ENCODE data around the gene RHO. TPM values are rescaled to one million over a fixed set of nuclear protein-coding genes. Genes with fewer than 3 reads are reported as not detected.

The RHO gene
- total RNA-seq, 2 experiments from 2014 or later: not detected

- H3K9me3 Mint-ChIP-seq: no peaks in the 10 kb centered on the region
- ATAC-seq (ENCODE audit: low read depth) (no peak), DNase-seq (no peak)
- no peak overlapping the region for H3K27ac Mint-ChIP-seq
- H3K4me1 Mint-ChIP-seq: peaks cover 4% of the 10 kb centered on the region
- H3K4me3 Mint-ChIP-seq: no peak overlapping the region
- no peaks in the 10 kb centered on the region for H3K36me3 Mint-ChIP-seq
- POLR2A ChIA-PET: no interaction called here
- H3K27me3 Mint-ChIP-seq: peaks cover 11% of the 10 kb centered on the region
Measured at GRCh38 chr3:129558772-129559564, 30.5 kb downstream of the RHO start.

GRCh38 chr3:129559565-129560079 lies 31.2 kb downstream of the RHO start:
- DNase-seq (no peak), ATAC-seq (ENCODE audit: low read depth) (no peak)
- Mint-ChIP-seq H3K4me1 (peaks cover 2% of the 10 kb centered on the region), H3K4me3 (no peak overlapping the region), H3K27ac (no peak overlapping the region), H3K27me3 (peaks cover 5% of the 10 kb centered on the region), H3K9me3 (no peaks in the 10 kb centered on the region), H3K36me3 (no peaks in the 10 kb centered on the region)
- POLR2A ChIA-PET: no interaction called here

- Mint-ChIP-seq H3K4me3 (no peak overlapping the region), H3K27me3 (no peaks in the 10 kb centered on the region), H3K4me1 (peaks cover 2% of the 10 kb centered on the region), H3K27ac (no peak overlapping the region), H3K9me3 (no peaks in the 10 kb centered on the region), H3K36me3 (no peaks in the 10 kb centered on the region)
- no peak for ATAC-seq (ENCODE audit: low read depth)
- POLR2A ChIA-PET: no interaction called here
- DNase-seq: no peak
Measured at GRCh38 chr3:129560269-129560787, 31.9 kb downstream of the RHO start.

GRCh38 chr3:129560911-129561594 lies 32.6 kb downstream of the RHO start:
- H3K27me3 Mint-ChIP-seq: no peaks in the 10 kb centered on the region
- H3K36me3 Mint-ChIP-seq: no peaks in the 10 kb centered on the region
- H3K9me3 Mint-ChIP-seq: no peaks in the 10 kb centered on the region
- no peak overlapping the region for H3K27ac Mint-ChIP-seq
- H3K4me1 Mint-ChIP-seq: peaks cover 2% of the 10 kb centered on the region
- POLR2A ChIA-PET: interaction anchor here (0.6 kb wide), 1 partner anchor 189 kb away, joined by 4 read pairs; no protein-coding TSS in a partner anchor
- no peak for DNase-seq
- ATAC-seq (ENCODE audit: low read depth): no peak
- H3K4me3 Mint-ChIP-seq: no peak overlapping the region

GRCh38 chr3:129561619-129562248 lies 33.3 kb downstream of the RHO start:
- no peaks in the 10 kb centered on the region for H3K9me3 Mint-ChIP-seq
- ATAC-seq (ENCODE audit: low read depth) (no peak), DNase-seq (no peak)
- no peak overlapping the region for H3K27ac Mint-ChIP-seq
- POLR2A ChIA-PET: interaction anchor here (0.6 kb wide), 1 partner anchor 189 kb away, joined by 4 read pairs; no protein-coding TSS in a partner anchor
- no peaks in the 10 kb centered on the region for H3K36me3 Mint-ChIP-seq
- no peaks in the 10 kb centered on the region for H3K27me3 Mint-ChIP-seq
- no peak overlapping the region for H3K4me3 Mint-ChIP-seq
- H3K4me1 Mint-ChIP-seq: peaks cover 2% of the 10 kb centered on the region

GRCh38 chr3:129562803-129563202 lies 34.4 kb downstream of the RHO start:
- ATAC-seq (ENCODE audit: low read depth) (no peak), DNase-seq (no peak)
- no peaks in the 10 kb centered on the region for H3K9me3 Mint-ChIP-seq
- H3K27me3 Mint-ChIP-seq: no peaks in the 10 kb centered on the region
- peaks cover 2% of the 10 kb centered on the region for H3K4me1 Mint-ChIP-seq
- no peak overlapping the region for H3K27ac Mint-ChIP-seq
- POLR2A ChIA-PET: no interaction called here
- no peaks in the 10 kb centered on the region for H3K36me3 Mint-ChIP-seq
- H3K4me3 Mint-ChIP-seq: no peak overlapping the region

- no peaks in the 10 kb centered on the region for H3K36me3 Mint-ChIP-seq
- no peak overlapping the region for H3K4me3 Mint-ChIP-seq
- DNase-seq (no peak), ATAC-seq (ENCODE audit: low read depth) (no peak)
- H3K9me3 Mint-ChIP-seq: no peaks in the 10 kb centered on the region
- H3K27me3 Mint-ChIP-seq: no peaks in the 10 kb centered on the region
- POLR2A ChIA-PET: no interaction called here
- no peak overlapping the region for H3K27ac Mint-ChIP-seq
- peaks cover 2% of the 10 kb centered on the region for H3K4me1 Mint-ChIP-seq
Measured at GRCh38 chr3:129563332-129563731, 34.9 kb downstream of the RHO start.

- Mint-ChIP-seq H3K27me3 (no peaks in the 10 kb centered on the region), H3K9me3 (no peaks in the 10 kb centered on the region), H3K27ac (no peak overlapping the region), H3K4me3 (no peak overlapping the region), H3K4me1 (peaks cover 2% of the 10 kb centered on the region), H3K36me3 (no peaks in the 10 kb centered on the region)
- POLR2A ChIA-PET: no interaction called here
- no peak for ATAC-seq (ENCODE audit: low read depth)
- no peak for DNase-seq
Measured at GRCh38 chr3:129563850-129564535, 35.6 kb downstream of the RHO start.

GRCh38 chr3:129564981-129565644 lies 36.7 kb downstream of the RHO start:
- Mint-ChIP-seq H3K27ac (no peak overlapping the region), H3K4me1 (peaks cover 2% of the 10 kb centered on the region), H3K4me3 (no peak overlapping the region), H3K36me3 (no peaks in the 10 kb centered on the region), H3K9me3 (no peaks in the 10 kb centered on the region), H3K27me3 (peaks cover 2% of the 10 kb centered on the region)
- ATAC-seq (ENCODE audit: low read depth) (no peak), DNase-seq (no peak)
- POLR2A ChIA-PET: no interaction called here

- ATAC-seq (ENCODE audit: low read depth) (no peak), DNase-seq (no peak)
- Mint-ChIP-seq H3K27me3 (peaks cover 2% of the 10 kb centered on the region), H3K9me3 (no peaks in the 10 kb centered on the region), H3K4me3 (no peak overlapping the region), H3K27ac (no peak overlapping the region), H3K36me3 (no peaks in the 10 kb centered on the region), H3K4me1 (no peaks in the 10 kb centered on the region)
- POLR2A ChIA-PET: no interaction called here
Measured at GRCh38 chr3:129565902-129566301, 37.5 kb downstream of the RHO start.

- DNase-seq: no peak
- POLR2A ChIA-PET: interaction anchor here (0.6 kb wide), 1 partner anchor 47 kb away, joined by 3 read pairs; no protein-coding TSS in a partner anchor
- H3K27ac Mint-ChIP-seq: no peak overlapping the region
Measured at GRCh38 chr3:129567176-129567705, 38.8 kb downstream of the RHO start.

GRCh38 chr3:129567939-129568338 lies 39.5 kb downstream of the RHO start:
- Mint-ChIP-seq H3K4me3 (no peak overlapping the region), H3K27me3 (peaks cover 2% of the 10 kb centered on the region), H3K36me3 (no peaks in the 10 kb centered on the region), H3K4me1 (no peaks in the 10 kb centered on the region), H3K9me3 (no peaks in the 10 kb centered on the region), H3K27ac (no peak overlapping the region)
- POLR2A ChIA-PET: interaction anchor here (0.6 to 1.1 kb wide), 2 partner anchors 18 to 46 kb away, joined by 3 read pairs; no protein-coding TSS in a partner anchor
- ATAC-seq (ENCODE audit: low read depth) (no peak), DNase-seq (no peak)

More at GRCh38 chr3:129567176-129567705, 38.8 kb downstream of the RHO start:
- H3K4me1 Mint-ChIP-seq: no peaks in the 10 kb centered on the region
- no peaks in the 10 kb centered on the region for H3K9me3 Mint-ChIP-seq
- peaks cover 2% of the 10 kb centered on the region for H3K27me3 Mint-ChIP-seq
- no peak overlapping the region for H3K4me3 Mint-ChIP-seq
- H3K36me3 Mint-ChIP-seq: no peaks in the 10 kb centered on the region
- ATAC-seq (ENCODE audit: low read depth): no peak

Measured in activated naive CD8-positive, alpha-beta T cell treated with anti-CD3 and anti-CD28 coated beads, Interleukin-2, amount 10 ng/mL, durations not matched to agents 7 days and 5 days (primary cell).